GM21576 (cell line): ENCODE data around the gene PYGB.
"Not testable (repeated sequence)": the region's sequence is repeated elsewhere in the genome, so short reads cannot be mapped to it uniquely, and the experiment has no call there.

Source experiments
- ATAC-seq: cut with Tn5 transposase; IDR thresholded peaks from one replicate; pipeline ENCODE4 v1.9.1; 2021; ENCODE audit warnings: mild to moderate bottlenecking, moderate library complexity; ENCODE audit not compliant: unreplicated experiment

PYGB gene

GRCh38 chr20:25324412-25324811 is 76.5 kb downstream of the PYGB start:
- no peak for ATAC-seq

GRCh38 chr20:25325073-25325472 is 77.2 kb downstream of the PYGB start:
- no peak for ATAC-seq

DNA sequence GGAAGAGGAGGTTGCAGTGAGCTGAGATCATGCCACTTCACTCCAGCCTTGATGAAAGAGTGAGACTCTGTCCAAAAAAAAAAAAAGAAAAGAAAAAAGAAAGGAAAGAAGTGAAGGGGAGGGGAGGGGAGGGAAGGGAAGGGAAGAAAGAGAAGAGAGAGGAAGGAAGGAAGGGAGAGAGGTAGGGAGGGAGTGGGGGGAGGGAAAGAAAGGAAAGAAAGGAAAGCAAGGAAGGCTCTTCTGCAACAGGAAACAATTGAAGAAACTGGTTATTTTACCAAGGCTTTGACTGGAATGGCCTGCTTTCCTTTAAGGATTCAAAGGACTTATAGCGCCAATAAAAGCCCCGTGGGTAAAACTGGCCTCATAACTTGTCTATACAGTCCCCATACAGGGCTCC is 78.1 kb downstream of the PYGB start:
- no peak for ATAC-seq

DNA sequence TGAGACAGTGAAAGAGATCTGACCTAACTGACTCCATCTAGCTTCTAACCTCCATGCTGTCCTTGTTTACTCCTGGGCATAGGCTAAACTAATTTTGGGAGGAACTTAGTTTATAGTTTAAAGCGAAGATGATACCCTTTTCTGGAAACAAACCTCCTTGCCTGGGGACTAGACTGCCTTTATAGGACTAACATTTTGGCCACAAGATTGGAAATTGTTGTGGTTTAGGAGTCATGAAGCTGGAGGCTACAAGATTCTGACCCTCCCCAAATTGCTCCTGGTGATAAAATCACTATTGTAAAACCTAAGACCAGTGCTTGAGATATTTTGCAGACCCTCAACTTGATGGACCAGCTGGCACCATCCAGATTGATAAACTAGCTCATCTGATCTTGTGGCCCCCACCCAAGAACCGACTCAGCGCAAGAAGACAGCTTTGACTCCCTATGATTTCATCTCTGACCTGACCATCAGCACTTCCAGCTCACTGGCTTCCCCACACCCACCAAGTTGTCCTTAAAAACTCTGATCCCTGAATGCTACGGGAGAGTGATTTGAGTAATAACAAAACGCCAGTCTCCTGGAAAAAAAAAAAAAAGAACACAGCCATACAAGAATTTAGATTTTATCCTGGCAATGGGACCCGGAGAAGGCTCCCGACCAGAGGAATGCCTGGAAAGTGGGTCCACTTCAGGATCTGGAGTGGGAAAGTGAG is 79.8 kb downstream of the PYGB start:
- no peak for ATAC-seq

DNA sequence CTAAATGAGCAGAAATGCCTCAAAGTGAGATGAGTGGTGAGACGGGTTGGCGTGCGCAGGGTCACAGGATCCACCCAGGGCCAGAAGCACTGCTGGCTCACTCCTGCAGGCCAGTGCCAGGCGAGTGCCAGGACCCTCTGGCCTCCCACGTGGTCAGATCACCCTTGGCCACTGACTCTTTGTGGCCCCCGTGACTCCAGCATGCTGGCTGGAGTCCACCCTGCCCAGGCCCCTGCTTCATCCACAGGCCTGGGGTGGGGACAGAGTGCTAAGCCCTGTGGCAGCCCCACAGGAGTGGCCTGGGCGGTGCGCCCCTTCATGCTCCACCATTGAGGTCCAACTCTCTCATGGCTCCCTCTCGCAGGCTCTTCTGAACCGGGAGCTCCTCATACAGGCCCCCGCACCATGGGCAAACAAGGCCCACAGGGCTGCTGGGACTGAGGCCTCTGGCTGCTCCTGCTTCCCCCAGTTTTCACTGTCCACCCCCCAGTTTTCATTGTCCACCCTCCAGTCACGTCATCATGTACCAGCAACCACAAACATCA is 81.1 kb downstream of the PYGB start:
- ATAC-seq: no peak

DNA sequence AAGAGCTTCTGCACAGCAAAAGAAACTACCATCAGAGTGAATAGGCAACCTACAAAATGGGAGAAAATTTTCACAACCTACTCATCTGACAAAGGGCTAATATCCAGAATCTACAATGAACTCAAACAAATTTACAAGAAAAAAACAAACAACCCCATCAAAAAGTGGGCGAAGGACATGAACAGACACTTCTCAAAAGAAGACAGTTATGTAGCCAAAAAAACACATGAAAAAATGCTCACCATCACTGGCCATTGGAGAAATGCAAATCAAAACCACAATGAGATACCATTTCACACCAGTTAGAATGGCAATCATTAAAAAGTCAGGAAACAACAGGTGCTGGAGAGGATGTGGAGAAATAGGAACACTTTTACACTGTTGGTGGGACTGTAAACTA is 87.1 kb downstream of the PYGB start:
- not testable (repeated sequence) for ATAC-seq

GRCh38 chr20:25336561-25337422 is 88.9 kb downstream of the PYGB start:
- ATAC-seq: no peak

DNA sequence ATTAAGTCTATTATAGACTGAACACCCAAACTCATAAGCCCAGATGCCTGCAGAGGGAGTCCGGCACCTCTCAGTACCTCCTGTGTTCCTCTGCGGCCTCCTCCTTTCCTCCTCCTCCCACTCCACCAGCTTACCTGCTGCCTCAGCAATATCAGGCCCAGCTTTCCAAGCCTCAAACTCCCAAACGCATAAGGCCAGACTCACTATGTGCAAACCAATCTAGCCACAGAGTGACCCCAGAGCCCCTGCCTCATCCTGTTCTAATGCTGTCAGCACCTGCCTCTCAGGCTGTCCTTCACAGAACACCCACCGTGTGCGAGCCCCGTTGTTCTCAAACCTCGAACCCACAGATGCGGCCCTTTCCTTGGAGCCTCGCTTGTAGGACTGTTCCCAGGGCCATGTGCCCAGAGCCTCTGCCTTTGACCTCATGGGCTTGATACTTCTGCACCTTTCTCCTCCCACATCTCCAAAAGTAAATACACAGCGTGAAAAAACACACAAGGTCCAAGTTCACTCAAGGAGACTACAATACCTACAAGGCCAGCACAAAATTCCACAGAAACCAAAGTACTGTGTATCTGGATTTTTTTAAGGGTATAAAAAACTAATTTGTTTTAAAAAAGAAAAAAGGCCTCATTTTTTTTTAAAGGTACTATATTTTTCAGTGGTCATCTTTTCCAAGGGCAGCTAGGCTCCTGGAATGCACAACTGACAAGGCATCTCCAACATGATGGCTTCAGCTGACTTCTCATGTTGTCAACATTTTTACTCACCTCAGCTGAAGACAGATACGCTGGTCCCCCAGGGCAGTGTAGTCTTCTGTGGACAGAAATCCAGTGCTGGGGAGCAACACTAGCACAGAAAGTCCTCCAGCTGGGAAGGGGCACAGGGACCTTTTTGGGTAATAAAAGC is 90.5 kb downstream of the PYGB start:
- ATAC-seq: no peak

DNA sequence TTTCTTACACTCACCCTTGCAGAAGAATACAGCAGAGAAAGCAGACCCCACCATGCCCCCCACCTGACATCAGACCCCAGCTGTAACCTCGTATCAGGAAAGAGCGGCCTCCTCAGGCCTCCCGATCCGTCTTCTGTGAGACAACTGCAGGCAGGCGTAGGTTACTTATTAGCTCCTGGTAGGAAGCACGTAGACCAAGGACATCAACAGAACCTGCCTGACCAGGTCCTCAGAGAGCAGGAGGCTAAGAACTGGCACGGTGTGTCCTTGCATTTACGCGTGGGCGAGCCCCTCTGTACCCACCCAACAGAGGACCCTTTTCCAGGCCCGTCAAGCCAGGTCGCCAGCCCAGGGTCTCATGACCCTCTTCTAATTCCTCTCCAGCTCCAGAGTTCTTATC is 91.7 kb downstream of the PYGB start:
- no peak for ATAC-seq

DNA sequence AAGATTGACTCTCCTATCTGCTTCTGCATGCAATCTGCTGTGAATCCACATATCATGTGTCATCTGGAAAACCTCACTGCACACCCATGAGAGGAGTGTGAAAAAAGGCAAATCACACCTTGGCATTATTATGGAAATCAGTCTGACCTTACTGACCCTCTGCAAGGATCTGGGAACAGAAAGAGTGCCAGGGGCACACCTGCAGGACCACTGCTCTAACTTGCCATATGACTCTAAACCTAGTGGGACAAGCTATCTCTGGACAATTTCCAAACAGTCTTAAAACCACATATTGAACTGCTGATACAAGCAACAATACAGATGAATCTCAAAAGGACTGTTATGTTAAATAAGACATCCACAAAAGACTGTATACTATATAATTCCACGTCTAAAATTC is 92.5 kb downstream of the PYGB start:
- ATAC-seq: no peak

DNA sequence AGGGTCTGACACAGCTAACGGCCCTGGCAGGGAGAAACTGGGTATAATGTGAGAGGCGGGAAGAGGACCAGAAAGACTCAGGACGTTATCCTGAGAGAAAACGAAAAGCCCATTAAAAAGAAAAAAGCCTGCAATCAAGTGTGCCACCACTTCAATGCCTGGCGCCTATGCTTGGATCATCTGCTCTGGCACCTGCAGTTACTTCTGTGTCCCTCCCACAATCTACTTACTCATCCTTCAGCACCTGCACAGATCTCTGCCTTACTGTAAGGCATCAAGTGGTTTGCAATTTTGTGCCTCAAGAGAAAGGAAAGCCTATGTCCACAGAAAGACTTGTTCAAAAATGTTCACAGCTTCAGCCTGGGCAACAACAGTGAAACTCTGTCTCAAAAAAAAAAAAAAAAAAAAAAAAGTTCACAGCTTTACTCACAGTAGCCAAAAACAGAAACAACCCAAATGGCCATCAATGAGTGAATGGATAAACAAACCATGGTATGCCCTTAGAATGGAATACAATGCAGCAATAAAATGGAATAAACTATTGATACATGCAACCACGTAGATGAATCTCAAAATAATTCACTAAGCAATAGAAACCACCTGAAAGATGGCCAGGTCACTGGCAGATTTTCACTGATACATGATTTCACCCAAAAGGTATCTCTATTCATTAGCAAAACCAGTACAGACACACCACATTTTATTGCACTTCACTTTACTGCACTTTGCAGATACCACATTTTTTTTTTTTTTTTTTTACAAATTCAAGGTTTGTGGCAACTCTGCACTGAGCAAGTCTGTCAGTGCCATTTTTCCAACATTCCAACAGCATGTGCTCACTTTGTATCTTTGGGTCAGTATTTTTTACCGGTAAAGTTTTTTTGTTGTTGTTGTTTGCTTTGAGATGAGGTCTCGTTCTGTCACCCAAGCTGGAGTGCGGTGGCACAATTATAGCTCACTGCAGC is 94.1 kb downstream of the PYGB start:
- ATAC-seq: no peak

DNA sequence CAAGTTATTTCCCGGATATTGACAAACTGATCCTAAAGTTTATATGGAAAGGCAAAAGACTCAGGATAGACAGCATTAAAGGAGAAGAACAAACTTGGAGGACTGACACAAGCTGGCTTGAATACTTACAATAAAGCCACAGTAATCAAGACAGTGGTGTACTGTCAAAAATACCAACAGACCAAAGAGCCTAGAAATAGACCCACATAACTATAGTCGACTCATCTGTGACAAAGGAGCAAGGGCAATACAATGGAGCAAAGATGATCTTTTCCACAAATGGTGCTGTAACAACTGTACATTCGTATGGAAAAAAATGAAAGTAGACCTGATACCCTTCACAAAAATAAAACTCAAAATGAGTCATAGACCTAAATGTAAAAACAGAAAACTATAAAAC is 96.7 kb downstream of the PYGB start:
- ATAC-seq: no peak

DNA sequence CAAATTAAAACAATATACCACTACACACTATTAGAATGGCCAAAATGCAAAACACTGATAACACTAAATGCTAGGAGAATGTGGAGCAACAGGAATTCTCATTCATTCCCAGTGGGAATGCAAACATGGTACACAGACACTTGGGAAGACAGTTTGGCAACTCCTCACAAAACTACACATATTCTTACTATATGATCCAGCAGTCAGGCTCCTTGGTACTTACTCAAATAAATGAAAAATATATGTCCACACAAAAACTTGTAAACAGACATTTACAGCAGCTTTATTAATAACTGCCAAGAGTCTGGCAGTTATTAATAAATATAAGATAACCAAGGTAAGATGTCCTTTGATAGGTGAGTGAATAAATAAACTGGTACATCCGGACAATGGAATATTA is 97.8 kb downstream of the PYGB start:
- no peak for ATAC-seq

- ATAC-seq: no peak
Measured at GRCh38 chr20:25346349-25346748, 98.5 kb downstream of the PYGB start.
